Hepatocyte (in vitro differentiated cells): ENCODE results near the gene NELL2. TPM values are rescaled to one million over a fixed set of nuclear protein-coding genes. Genes with fewer than 3 reads are reported as not detected.

ENCODE experiments used
- DNase-seq: peaks from one replicate; pipeline ENCODE4 v3.0.0-alpha.2; 2016; ENCODE audit warnings: low spot score
- H2AFZ ChIP-seq: fragments of 200-600 bp; sonication (generic); 2 replicates; pipeline ENCODE4 v1.6.0; 2016; ENCODE audit warnings: antibody characterized with exemption, mild to moderate bottlenecking
- H3K27ac ChIP-seq: fragments of 200-600 bp; sonication (generic); 2 replicates; pipeline ENCODE4 v1.5.1; 2016; ENCODE audit warnings: mild to moderate bottlenecking
- H3K27me3 ChIP-seq: fragments of 200-600 bp; sonication (generic); 2 replicates; pipeline ENCODE4 v1.6.1; 2016
- H3K36me3 ChIP-seq: fragments of 200-600 bp; sonication (generic); replicated peaks from 2 replicates; pipeline ENCODE4 v1.5.1; 2016; ENCODE audit warnings: low read depth; ENCODE audit not compliant: insufficient read depth
- H3K4me1 ChIP-seq: fragments of 200-600 bp; sonication (generic); 2 replicates; pipeline ENCODE4 v1.5.1; 2016; ENCODE audit warnings: mild to moderate bottlenecking, moderate library complexity; ENCODE audit not compliant: insufficient read depth
- H3K4me2 ChIP-seq: fragments of 200-600 bp; sonication (generic); 2 replicates; pipeline ENCODE4 v1.6.0; 2016
- H3K4me3 ChIP-seq: fragments of 200-600 bp; sonication (generic); 2 replicates; pipeline ENCODE4 v1.5.1; 2016; ENCODE audit warnings: mild to moderate bottlenecking
- H3K79me2 ChIP-seq: fragments of 200-600 bp; sonication (generic); 2 replicates; pipeline ENCODE4 v1.6.0; 2017; ENCODE audit warnings: mild to moderate bottlenecking
- H3K9me2 ChIP-seq: fragments of 200-600 bp; sonication (generic); replicated peaks from 2 replicates; pipeline ENCODE4 v1.6.0; 2017; ENCODE audit warnings: mild to moderate bottlenecking; ENCODE audit not compliant: insufficient read depth
- H3K9me3 ChIP-seq: fragments of 200-600 bp; sonication (generic); 2 replicates; pipeline ENCODE4 v1.5.1; 2016; ENCODE audit warnings: low read depth, mild to moderate bottlenecking
- H4K20me1 ChIP-seq: fragments of 200-600 bp; sonication (generic); 2 replicates; pipeline ENCODE4 v1.6.0; 2016; ENCODE audit warnings: mild to moderate bottlenecking; ENCODE audit not compliant: insufficient read depth, poor library complexity, severe bottlenecking
- CTCF ChIP-seq: fragments of 200-600 bp; sonication (generic); IDR thresholded peaks from 2 replicates; pipeline ENCODE4 v1.5.1; 2016; ENCODE audit warnings: antibody characterized with exemption, mild to moderate bottlenecking; ENCODE audit not compliant: poor library complexity
- EZH2 ChIP-seq: fragments of 200-600 bp; sonication (generic); IDR thresholded peaks from 2 replicates; pipeline ENCODE4 v1.6.1; 2016; ENCODE audit warnings: antibody characterized with exemption, mild to moderate bottlenecking, borderline replicate concordance
- EZH2phosphoT487 ChIP-seq: fragments of 200-600 bp; sonication (generic); IDR thresholded peaks from one replicate; pipeline ENCODE4 v1.6.1; 2018; ENCODE audit warnings: antibody characterized with exemption, mild to moderate bottlenecking, low read depth, moderate library complexity; ENCODE audit not compliant: unreplicated experiment, severe bottlenecking
- WGBS: methylation state at CpG from one replicate; pipeline ENCODE4 v1.1.6; 2016; ENCODE audit warnings: low lambda C conversion rate; ENCODE audit errors: missing lambda C conversion rate; 5-methylcytosine and 5-hydroxymethylcytosine counted together
- polyA plus RNA-seq: library from polyadenylated mRNA; unstranded; fragments of >200 nt; fragmentation: Nextera tagmentation; extraction: Ambion mirVana; gene quantifications from 2 replicates; pipeline ENCODE4 v1.2.1, GENCODE V29; 2016
- total RNA-seq: library from RNA; depleted of rRNA; stranded (reverse); fragments of >200 nt; gene quantifications from 2 replicates; pipeline ENCODE4 v1.2.3, GENCODE V29; 2014

NELL2 gene
- total and polyA plus RNA-seq, 2 experiments from 2014 or later = 7.4 to 31.3 TPM

- TF ChIP-seq EZH2phosphoT487 (no peak), EZH2 (no peak), CTCF (no peak)
- no peaks in the 10 kb centered on the region for H4K20me1 ChIP-seq
- H3K79me2 ChIP-seq = no peaks in the 10 kb centered on the region
- H3K27ac ChIP-seq = no peak overlapping the region
- H3K4me1 ChIP-seq = peaks cover 6% of the 10 kb centered on the region
- 90% methylated on average over 3 of the region's 3 CpGs for WGBS
- DNase-seq = no peak
- H3K4me2 ChIP-seq = no peak overlapping the region
- no peak overlapping the region for H3K4me3 ChIP-seq
- no peaks in the 10 kb centered on the region for H3K9me2 ChIP-seq
- H3K36me3 ChIP-seq = no peaks in the 10 kb centered on the region
- no peaks in the 10 kb centered on the region for H3K9me3 ChIP-seq
- H3K27me3 ChIP-seq = no peaks in the 10 kb centered on the region
- H2AFZ ChIP-seq = no peak overlapping the region
Observed at GRCh38 chr12:44582521-44582920, 293.6 kb downstream of the NELL2 start.

- Histone ChIP-seq H3K27ac (no peak overlapping the region), H4K20me1 (no peaks in the 10 kb centered on the region), H3K9me2 (no peaks in the 10 kb centered on the region), H3K4me3 (no peak overlapping the region), H3K36me3 (no peaks in the 10 kb centered on the region), H3K9me3 (no peaks in the 10 kb centered on the region), H3K4me2 (no peak overlapping the region), H2AFZ (no peak overlapping the region), H3K4me1 (peaks cover 6% of the 10 kb centered on the region), H3K27me3 (no peaks in the 10 kb centered on the region), H3K79me2 (no peaks in the 10 kb centered on the region)
- no peak for TF ChIP-seq EZH2phosphoT487
- no peak for TF ChIP-seq EZH2
- TF ChIP-seq CTCF = no peak
- 46% methylated on average over 1 of the region's 1 CpG for WGBS
- no peak for DNase-seq
Observed at GRCh38 chr12:44581642-44582242, 294.4 kb downstream of the NELL2 start.

DNA sequence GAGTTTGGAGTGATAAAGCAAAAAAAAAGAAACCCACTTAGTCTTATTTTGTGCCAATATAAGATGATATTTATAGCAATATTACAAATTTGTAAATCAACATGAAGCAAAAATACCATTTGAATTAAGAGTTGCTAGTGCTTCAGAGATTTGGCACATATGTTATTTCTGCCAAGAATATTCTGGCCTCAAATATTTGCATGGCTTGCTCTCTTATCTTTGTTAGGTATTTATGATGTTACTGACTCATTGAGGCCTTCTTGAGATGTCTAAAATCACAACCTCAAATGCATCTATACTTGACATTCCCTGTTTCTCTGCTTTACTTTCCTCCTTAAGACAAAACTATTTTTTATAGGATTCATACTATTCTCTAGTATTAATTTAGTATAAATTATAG is 301.5 kb downstream of the NELL2 start:
- Histone ChIP-seq H3K36me3 (no peaks in the 10 kb centered on the region), H3K79me2 (no peaks in the 10 kb centered on the region), H3K27me3 (no peaks in the 10 kb centered on the region), H3K4me2 (no peak overlapping the region), H3K27ac (peak overlapping the region; percentile 28), H4K20me1 (no peaks in the 10 kb centered on the region), H3K9me3 (no peaks in the 10 kb centered on the region), H2AFZ (no peak overlapping the region), H3K4me3 (no peak overlapping the region), H3K4me1 (peaks cover 18% of the 10 kb centered on the region), H3K9me2 (no peaks in the 10 kb centered on the region)
- TF ChIP-seq EZH2 = no peak
- peak; percentile 18 for DNase-seq

- Histone ChIP-seq H4K20me1 (no peaks in the 10 kb centered on the region), H3K79me2 (no peaks in the 10 kb centered on the region), H3K4me1 (peaks cover 18% of the 10 kb centered on the region), H3K9me3 (no peaks in the 10 kb centered on the region), H3K27ac (no peak overlapping the region), H3K4me2 (no peak overlapping the region), H2AFZ (no peak overlapping the region), H3K36me3 (no peaks in the 10 kb centered on the region), H3K27me3 (no peaks in the 10 kb centered on the region), H3K9me2 (no peaks in the 10 kb centered on the region), H3K4me3 (no peak overlapping the region)
- TF ChIP-seq EZH2 (no peak), CTCF (no peak), EZH2phosphoT487 (no peak)
- no peak for DNase-seq
- WGBS = 85% methylated on average over 3 of the region's 3 CpGs
Observed at GRCh38 chr12:44573723-44574122, 302.4 kb downstream of the NELL2 start.
